NK-92 treated with Interleukin-12 subunit alpha and Interleukin-12 subunit beta, amount 100 ng/mL, for 24 hours (cell line): ENCODE results near the gene HCN3.
A peak's percentile ranks its signal among the peaks of the same experiment; 100 is the strongest.
"Not testable (repeated sequence)": the region's sequence is repeated elsewhere in the genome, so short reads cannot be mapped to it uniquely, and the experiment has no call there.

Experiments used
- DNase-seq: peaks from one replicate; lab custom pipeline; 2025; lab: John Stamatoyannopoulos, UW

HCN3 gene

GRCh38 chr1:155277070-155277901, at the start of gene HCN3:
HCN3 (plus strand) TSS chr1:155277463; CDS start chr1:155277591, 128 bp downstream.
- peak; percentile 95 for DNase-seq

DNA sequence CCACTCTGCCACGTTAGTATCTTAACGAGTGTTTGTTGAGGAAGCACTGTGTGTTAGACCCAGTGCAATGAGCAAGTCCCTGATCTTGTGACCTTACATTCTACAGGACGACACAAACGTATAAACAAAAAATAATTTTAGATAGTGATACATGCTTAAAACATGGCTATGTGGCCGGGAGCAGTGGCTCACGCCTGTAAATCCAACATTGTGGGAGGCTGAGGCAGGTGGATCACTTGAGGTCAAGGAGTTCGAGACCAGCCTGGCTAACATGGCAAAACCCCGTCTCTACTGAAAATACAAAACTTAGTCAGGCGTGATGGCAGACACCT, 49.2 kb upstream of the HCN3 start:
- DNase-seq = no peak

DNA sequence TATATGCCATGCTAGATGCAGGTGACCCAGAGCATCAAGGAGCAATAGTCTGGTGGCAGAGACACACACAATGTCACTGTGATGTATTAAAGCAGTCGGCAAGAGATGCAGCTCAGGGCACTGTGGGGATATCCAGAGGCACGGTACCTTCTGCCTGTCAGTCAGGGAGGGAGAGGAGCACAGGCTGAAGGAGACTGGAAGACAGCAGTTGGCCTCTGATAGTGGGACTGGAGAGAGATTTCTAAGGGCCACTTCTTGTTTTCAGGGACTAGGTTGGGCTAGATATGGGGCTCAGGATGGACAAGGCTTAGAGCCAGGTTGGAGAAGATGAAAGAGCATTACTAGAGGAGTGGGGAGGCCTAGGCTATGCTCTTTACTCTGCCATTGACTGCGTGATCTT, 46.0 kb upstream of the HCN3 start:
- not testable (repeated sequence) for DNase-seq

- not testable (repeated sequence) for DNase-seq
Observed at GRCh38 chr1:155232001-155232978, 45.0 kb upstream of the HCN3 start.

DNA sequence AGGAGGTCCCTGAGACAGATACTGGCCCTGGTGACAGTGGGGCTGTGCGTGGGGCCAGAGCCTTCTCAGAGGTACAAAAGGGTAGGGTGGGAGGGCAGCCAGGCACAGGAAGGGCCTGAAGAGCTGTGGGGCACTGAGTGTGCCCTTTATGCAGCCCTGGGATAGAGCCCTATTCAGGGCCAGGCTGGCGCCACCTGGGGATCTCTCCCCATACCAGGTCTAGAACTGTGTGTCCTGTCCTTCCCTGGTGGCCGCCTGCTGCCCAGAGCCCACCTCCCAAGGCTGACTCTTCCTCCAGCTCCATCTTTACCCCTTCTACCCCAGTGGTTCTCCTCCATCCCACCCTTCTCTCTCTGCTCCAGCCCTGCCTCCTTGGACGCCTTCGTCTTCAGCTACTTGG, 43.8 kb upstream of the HCN3 start:
- not testable (repeated sequence) for DNase-seq

GRCh38 chr1:155235375-155235774, 41.9 kb upstream of the HCN3 start:
- not testable (repeated sequence) for DNase-seq

- DNase-seq = peak; percentile 33
Observed at GRCh38 chr1:155236451-155236850, 40.8 kb upstream of the HCN3 start.

GRCh38 chr1:155241069-155241679, 36.1 kb upstream of the HCN3 start:
- peak; percentile 55 for DNase-seq

DNA sequence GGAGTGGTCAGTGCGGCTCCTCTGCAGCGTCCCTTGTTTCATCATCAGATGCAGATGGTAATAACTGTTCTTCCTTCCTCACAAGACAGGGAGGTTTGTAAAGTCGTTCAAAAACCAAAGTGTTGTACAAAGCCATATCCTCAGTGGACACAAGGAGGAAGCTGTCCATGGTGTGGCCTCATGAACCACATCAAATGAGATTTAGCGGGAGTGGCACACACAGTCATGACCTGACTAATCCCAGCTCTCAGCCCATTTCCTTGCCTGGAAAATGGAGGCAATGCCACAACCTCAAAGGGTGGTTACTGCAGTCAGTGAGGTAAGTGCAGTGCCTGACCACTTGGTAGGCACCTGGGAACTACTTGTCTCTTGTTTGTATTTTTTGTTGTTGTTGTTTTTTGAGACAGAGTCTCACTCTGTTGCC, 35.4 kb upstream of the HCN3 start:
- no peak for DNase-seq

GRCh38 chr1:155242805-155243358, 34.4 kb upstream of the HCN3 start:
- no peak for DNase-seq

DNA sequence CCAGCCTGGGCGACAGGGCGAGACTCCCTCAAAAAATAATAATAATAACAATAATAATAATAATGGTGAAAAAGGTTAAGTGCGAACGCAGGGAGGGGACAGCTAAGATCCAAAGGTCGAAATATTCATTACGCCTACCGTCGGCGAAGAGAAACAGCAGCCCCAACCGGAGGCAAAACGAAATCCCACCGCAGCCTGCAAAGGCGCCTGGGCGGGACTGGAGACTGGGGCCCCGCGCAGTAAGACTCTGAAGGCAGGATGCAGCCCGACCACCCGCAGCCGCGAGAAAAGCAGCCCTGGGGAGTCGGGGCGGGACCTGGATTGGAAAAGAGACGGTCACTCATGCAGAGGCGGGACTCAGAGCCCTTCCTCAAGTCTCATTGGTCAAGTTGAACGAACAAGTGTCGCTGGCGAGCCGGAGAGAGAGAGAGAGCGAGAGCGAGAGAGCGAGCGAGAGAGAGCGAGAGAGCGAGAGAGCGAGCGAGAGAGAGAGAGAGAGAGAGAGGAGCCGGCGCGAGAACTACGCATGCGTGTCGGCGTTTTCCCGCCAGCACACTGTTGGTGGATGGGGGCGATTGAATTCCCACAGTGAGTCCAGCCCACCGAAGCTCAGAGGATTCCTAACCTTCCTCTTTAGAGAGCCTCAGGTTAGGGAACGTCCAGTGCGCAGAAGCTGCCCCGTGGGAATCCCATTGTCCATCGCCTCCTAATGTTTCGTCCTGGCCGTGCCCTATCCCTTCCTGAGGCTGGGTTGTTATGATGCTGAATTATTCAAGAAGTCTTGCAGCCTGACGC, 32.7 kb upstream of the HCN3 start:
- peak; percentile 99 for DNase-seq

DNA sequence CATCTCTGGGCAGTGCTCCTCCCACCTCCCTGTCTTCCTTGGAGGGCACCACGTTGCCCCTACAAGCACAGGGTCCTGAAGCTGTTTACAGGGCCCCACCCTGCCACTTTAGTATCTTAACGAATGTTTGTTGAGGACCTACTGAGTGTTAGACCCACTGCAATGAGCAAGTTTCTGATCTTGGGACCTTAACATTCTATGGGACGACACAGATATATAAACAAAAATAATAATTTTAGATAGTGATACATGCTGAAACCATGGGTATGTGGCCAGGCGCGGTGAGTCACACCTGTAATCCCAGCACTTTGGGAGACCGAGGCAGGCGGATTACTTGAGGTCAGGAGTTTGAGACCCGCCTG, 32.1 kb upstream of the HCN3 start:
- DNase-seq = no peak

DNA sequence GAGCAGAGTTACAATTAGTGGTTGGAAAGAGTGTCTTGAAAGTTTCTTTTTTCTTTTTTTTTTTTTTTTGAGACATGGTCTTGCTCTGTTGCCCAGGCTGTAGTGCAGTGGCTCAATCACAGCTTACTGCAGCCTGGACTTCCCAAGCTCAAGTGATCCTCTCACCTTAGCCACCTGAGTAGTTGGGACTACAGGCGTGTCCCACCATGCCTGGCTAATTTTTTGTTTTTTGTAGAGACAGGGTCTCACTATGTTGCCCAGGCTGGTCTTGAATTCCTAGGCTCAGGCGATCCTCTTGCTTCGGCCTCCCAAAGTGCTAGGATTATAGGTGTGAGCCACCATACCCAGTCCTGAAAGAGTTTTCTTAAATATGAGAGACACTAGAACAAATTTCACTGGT, 30.5 kb upstream of the HCN3 start:
- not testable (repeated sequence) for DNase-seq

DNA sequence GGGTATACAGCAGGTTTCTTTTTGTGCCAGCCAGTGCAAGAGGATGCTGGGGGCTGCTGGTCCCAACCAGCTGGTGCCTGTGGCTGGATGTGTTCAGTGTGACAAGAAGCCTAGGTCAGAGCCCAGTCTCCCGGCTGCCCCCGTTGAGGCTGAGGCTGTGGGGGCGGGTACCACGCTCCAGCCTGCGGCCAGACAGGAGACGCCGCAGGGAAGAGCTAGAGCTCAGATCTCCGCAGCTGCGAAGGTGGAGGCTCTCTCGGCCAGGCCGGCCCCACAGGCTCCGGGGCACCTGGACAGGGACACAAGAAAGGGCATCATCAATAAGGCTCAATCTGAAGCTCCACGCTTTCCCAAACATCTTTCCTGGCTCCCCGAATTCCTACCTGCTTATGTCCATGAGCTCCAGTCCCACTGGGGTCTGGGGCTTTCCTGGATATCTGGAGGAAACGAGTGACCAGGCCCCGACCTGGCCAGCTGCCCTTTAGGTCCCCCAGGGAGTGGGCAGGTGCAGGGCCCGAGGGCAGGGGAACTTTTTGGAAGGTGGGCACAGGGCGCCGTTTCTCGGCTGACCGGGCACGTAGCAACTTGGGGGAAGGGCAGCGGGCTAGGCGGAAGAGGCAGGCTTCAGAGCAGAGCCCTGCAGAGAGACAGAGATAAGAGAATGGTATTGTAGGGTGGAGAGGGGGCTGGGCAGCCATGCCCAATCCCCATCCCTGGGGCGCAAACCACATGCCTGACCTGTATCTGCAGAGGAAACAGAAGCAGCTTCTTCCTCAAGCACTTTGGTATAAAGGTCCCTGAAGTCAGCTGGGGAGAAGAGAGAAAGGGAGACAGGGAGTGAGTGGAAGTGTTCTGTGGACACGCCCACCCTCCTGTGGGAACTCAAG, 29.4 kb upstream of the HCN3 start:
- no peak for DNase-seq

- DNase-seq = no peak
Observed at GRCh38 chr1:155250246-155250632, 27.0 kb upstream of the HCN3 start.

DNA sequence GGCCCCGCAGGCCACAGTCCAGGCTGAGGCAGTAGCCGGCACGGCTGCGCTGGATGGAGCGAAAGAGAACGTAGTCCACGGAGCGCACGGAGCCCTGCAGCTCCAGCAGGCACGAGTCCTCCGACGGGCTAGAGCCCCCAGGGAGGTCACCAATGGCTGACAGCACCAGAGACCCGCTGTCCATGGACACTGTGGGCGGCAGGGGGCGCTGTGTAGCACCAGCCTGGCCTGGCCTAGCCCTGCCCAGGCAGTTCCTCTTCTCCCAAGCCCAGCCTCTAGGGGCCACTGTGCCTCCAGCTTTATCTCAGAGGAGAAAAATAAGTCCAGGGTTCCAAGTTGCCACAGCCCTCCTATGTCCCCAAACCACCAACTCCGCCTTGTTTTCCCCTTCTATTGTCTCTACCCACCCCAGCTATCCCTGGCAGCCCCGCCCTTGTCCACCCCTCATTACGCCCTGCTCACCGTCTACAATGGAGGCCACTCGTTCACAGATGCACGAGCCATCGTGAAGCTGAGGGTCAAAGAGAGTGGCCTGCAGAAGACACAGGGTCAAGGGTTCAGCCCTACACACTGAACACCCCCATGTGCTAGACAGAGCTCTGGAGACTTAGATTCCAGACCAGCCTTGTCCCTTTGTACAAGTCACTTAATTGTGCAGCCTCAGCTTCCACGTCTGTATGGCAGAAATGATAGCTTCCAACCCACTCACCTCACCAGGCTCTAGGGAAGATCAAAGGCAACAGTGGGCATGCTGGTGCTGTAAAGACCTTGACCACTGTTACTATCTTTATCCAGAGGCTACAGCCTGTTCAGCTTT, 26.4 kb upstream of the HCN3 start:
- peak; percentile 87 for DNase-seq

DNA sequence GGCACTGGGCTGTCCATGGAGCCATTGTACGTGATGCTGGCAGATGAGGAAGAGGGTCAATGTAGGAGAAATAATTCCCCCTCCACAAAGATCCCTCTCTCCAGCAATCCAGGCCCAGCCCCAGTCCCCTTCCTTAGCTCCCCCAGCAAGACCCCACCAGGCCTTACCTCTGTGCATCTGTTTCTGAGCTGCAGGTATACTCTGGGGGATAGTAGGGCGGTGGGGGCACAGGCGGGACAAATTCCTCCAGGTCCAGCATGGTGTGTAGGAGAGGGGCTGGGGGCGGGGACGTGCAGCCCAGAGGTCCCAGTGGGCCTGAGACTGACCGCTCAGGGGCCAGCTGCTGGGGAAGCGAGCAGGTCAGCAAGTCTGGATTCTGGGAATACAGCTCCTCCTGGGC, 25.7 kb upstream of the HCN3 start:
- no peak for DNase-seq

DNA sequence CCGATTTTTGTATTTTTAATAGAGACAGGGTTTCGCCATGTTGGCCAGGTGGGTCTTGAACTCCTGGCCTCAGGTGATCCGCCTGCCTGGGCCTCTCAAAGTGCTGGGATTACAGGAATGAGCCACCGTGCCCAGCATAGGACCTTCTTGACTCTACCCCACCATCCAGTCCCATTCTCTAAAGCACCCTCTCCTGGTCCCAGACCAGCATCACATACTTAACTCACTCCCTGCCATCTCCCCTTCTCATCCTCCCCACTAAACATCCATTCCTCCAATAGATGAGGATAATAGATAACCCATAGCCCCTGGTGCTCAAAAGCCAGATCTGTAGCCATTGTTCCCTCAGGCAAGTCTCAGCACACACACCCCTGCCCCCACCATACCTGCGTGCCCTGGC, 24.1 kb upstream of the HCN3 start:
- DNase-seq = no peak

GRCh38 chr1:155253797-155254196, 23.5 kb upstream of the HCN3 start:
- no peak for DNase-seq
